Hematopoietic multipotent progenitor cell treated with erythropoietin and hydrocortisone succinate and interleukin-3 and kit ligand, for 4 days (in vitro differentiated cells): ENCODE data around the gene E2F2.

Source experiments
- DNase-seq: peaks from one replicate; pipeline ENCODE4 v3.0.0-alpha.2; 2015

E2F2 gene

GRCh38 chr1:23481026-23481597 lies 49.9 kb downstream of the E2F2 start:
- DNase-seq, result no peak

GRCh38 chr1:23480187-23481025 lies 50.6 kb downstream of the E2F2 start:
- no peak for DNase-seq

- no peak for DNase-seq
These were observed 51.4 kb downstream of the E2F2 start for GRCh38 chr1:23479666-23479941.

GRCh38 chr1:23478896-23479665 lies 52.0 kb downstream of the E2F2 start:
- DNase-seq, result no peak

GRCh38 chr1:23477359-23478144 lies 53.5 kb downstream of the E2F2 start:
- no peak for DNase-seq

GRCh38 chr1:23475641-23476040 lies 55.4 kb downstream of the E2F2 start:
- DNase-seq, result no peak

- no peak for DNase-seq
These were observed 55.9 kb downstream of the E2F2 start for GRCh38 chr1:23475134-23475628.

- DNase-seq, result no peak
These were observed 57.8 kb downstream of the E2F2 start for GRCh38 chr1:23473037-23473800.

- DNase-seq, result no peak
These were observed 58.5 kb downstream of the E2F2 start for GRCh38 chr1:23472351-23473036.

- DNase-seq, result no peak
These were observed 59.5 kb downstream of the E2F2 start for GRCh38 chr1:23471473-23472075.

GRCh38 chr1:23470282-23471070 lies 60.6 kb downstream of the E2F2 start:
- DNase-seq, result no peak

- no peak for DNase-seq
These were observed 61.6 kb downstream of the E2F2 start for GRCh38 chr1:23469372-23469982.

- no peak for DNase-seq
These were observed 64.5 kb downstream of the E2F2 start for GRCh38 chr1:23466423-23466989.

GRCh38 chr1:23463286-23463685 lies 67.7 kb downstream of the E2F2 start:
- DNase-seq, result no peak

GRCh38 chr1:23462766-23463165 lies 68.3 kb downstream of the E2F2 start:
- no peak for DNase-seq

GRCh38 chr1:23461050-23461449 lies 70.0 kb downstream of the E2F2 start:
- DNase-seq, result no peak

GRCh38 chr1:23460519-23460918 lies 70.5 kb downstream of the E2F2 start:
- no peak for DNase-seq

GRCh38 chr1:23459338-23459757 lies 71.7 kb downstream of the E2F2 start:
- DNase-seq, result no peak
